SK-N-SH (cell line): ENCODE measurements around the gene FAM120A. TPM values are rescaled to one million over a fixed set of nuclear protein-coding genes. Genes with fewer than 3 reads are reported as not detected.

Experiments
- CTCF ChIA-PET: fragments of 300-600, 350-600 bp; formaldehyde crosslinking; extraction: SDS; loops from one replicate; lab custom pipeline; 2021; lab: Yijun Ruan, JAX
- POLR2A ChIA-PET: fragments of 350-600 bp; sonication (Branson Sonifier 250); formaldehyde crosslinking; extraction: SDS; loops from one replicate; lab custom pipeline; 2020; ENCODE audit warnings: antibody characterized with exemption, inconsistent platforms; lab: Yijun Ruan, JAX
- DNase-seq: peaks from one replicate; pipeline ENCODE4 v3.0.0; 2012
- H2AFZ ChIP-seq: fragments of 200-600 bp; sonication (generic); 2 replicates; pipeline ENCODE4 v1.8.1; 2016; ENCODE audit warnings: antibody characterized with exemption, mild to moderate bottlenecking, low read depth
- H3F3A ChIP-seq: fragments of 200-600 bp; sonication (generic); replicated peaks from 2 replicates; pipeline ENCODE3; 2016; ENCODE audit warnings: antibody characterized with exemption, mild to moderate bottlenecking; ENCODE audit not compliant: insufficient read depth
- H3K27ac ChIP-seq, 2 experiments: fragments of 200-500 bp in 1 of 2; fragments of 200-600 bp in 1 of 2; sonication (Bioruptor generic) in 1 of 2; sonication (generic), shearing (Covaris generic) in 1 of 2; 2 replicates each; pipeline versions ENCODE4 v1.5.1 to v1.6.1; 2014 to 2016; ENCODE audit warnings: low read depth in 2 of 2, inconsistent platforms in 1 of 2, low read length in 1 of 2, mild to moderate bottlenecking in 1 of 2, mixed read lengths in 1 of 2
- H3K27me3 ChIP-seq: fragments of 200-600 bp; sonication (generic), shearing (Covaris generic); 2 replicates; pipeline ENCODE4 v1.6.1; 2016; ENCODE audit warnings: mixed run types; ENCODE audit not compliant: insufficient read depth
- H3K36me3 ChIP-seq, 2 experiments: fragments of 200-500 bp in 1 of 2; fragments of 200-600 bp in 1 of 2; sonication (Bioruptor generic) in 1 of 2; sonication (generic) in 1 of 2; replicated peaks in 1 of 2; 2 replicates each; pipeline versions ENCODE3 to v1.5.1; 2014 to 2016; ENCODE audit warnings: low read length in 1 of 2, mild to moderate bottlenecking in 1 of 2; ENCODE audit not compliant: insufficient read depth in 2 of 2, control insufficient read depth in 1 of 2
- H3K4me1 ChIP-seq, 2 experiments: fragments of 200-500 bp in 1 of 2; fragments of 200-600 bp in 1 of 2; sonication (Bioruptor generic) in 1 of 2; sonication (generic), shearing (Covaris generic) in 1 of 2; 2 replicates each; pipeline versions ENCODE4 v1.5.1 to v1.6.1; 2014 to 2016; ENCODE audit warnings: low read depth in 1 of 2, low read length in 1 of 2, mixed run types in 1 of 2; ENCODE audit not compliant: insufficient read depth in 2 of 2, control insufficient read depth in 1 of 2
- H3K4me2 ChIP-seq: fragments of 200-600 bp; sonication (generic), shearing (Covaris generic); 2 replicates; pipeline ENCODE4 v1.6.1; 2017; ENCODE audit warnings: mixed run types
- H3K4me3 ChIP-seq, 2 experiments: fragments of 200-500 bp in 1 of 2; fragments of 200-600 bp in 1 of 2; sonication (Bioruptor generic) in 1 of 2; sonication (generic), shearing (Covaris generic) in 1 of 2; 2 replicates each; pipeline versions ENCODE4 v1.5.1 to v1.8.1; 2014 to 2016; ENCODE audit warnings: low read depth in 2 of 2, inconsistent platforms in 1 of 2, low read length in 1 of 2, mild to moderate bottlenecking in 1 of 2, mixed read lengths in 1 of 2, moderate library complexity in 1 of 2
- H3K79me2 ChIP-seq: fragments of 200-600 bp; sonication (generic); 2 replicates; pipeline ENCODE4 v1.8.1; 2017; ENCODE audit warnings: mild to moderate bottlenecking; ENCODE audit not compliant: insufficient read depth
- H3K9ac ChIP-seq: fragments of 200-600 bp; sonication (generic); 2 replicates; pipeline ENCODE4 v1.6.1; 2017; ENCODE audit warnings: mixed run types
- H3K9me2 ChIP-seq: fragments of 200-600 bp; sonication (generic); 2 replicates; pipeline ENCODE4 v1.6.1; 2017; ENCODE audit warnings: mixed run types
- H3K9me3 ChIP-seq: fragments of 200-600 bp; sonication (generic); 2 replicates; pipeline ENCODE4 v1.6.1; 2017; ENCODE audit warnings: mixed run types, mild to moderate bottlenecking, moderate library complexity
- H4K20me1 ChIP-seq: fragments of 200-600 bp; sonication (generic); 2 replicates; pipeline ENCODE4 v1.6.1; 2017; ENCODE audit warnings: mild to moderate bottlenecking, mixed run types; ENCODE audit not compliant: insufficient read depth
- CHD2 ChIP-seq: fragments of 150-350 bp; IDR thresholded peaks from 2 replicates; pipeline ENCODE4 v1.6.1; 2018; ENCODE audit warnings: low read length; ENCODE audit not compliant: partially characterized antibody
- ELF1 ChIP-seq: IDR thresholded peaks from 2 replicates; pipeline ENCODE4 v1.4.0; 2012
- EP300 ChIP-seq, 2 experiments: IDR thresholded peaks; 2 replicates each; pipeline versions ENCODE4 v1.4.0 to v1.6.1; 2012; ENCODE audit warnings: borderline replicate concordance in 1 of 2, low read depth in 1 of 2, low read length in 1 of 2
- FOSL2 ChIP-seq: IDR thresholded peaks from 2 replicates; pipeline ENCODE4 v1.4.0; 2012; ENCODE audit warnings: low read depth, mild to moderate bottlenecking, moderate library complexity, borderline replicate concordance
- FOXJ3 ChIP-seq: sonication (generic); formaldehyde crosslinking; IDR thresholded peaks from 2 replicates; pipeline ENCODE4 v1.5.1; 2020; ENCODE audit warnings: mild to moderate bottlenecking, missing genetic modification reagents
- IRF3 ChIP-seq: fragments of 150-350 bp; IDR thresholded peaks from 2 replicates; pipeline ENCODE4 v1.6.1; 2016; ENCODE audit warnings: mild to moderate bottlenecking, low read depth, low read length
- MEF2A ChIP-seq: IDR thresholded peaks from 2 replicates; pipeline ENCODE4 v1.4.0; 2012; ENCODE audit warnings: low read depth, borderline replicate concordance
- MXI1 ChIP-seq: IDR thresholded peaks from 2 replicates; pipeline ENCODE4 v1.6.1; 2012; ENCODE audit warnings: mild to moderate bottlenecking, low read depth, low read length, improper control_type of control experiment
- POLR2AphosphoS5 ChIP-seq: IDR thresholded peaks from 2 replicates; pipeline ENCODE4 v1.6.1; 2012; ENCODE audit warnings: low read depth, low read length
- RAD21 ChIP-seq: IDR thresholded peaks from 2 replicates; pipeline ENCODE4 v1.6.1; 2012; ENCODE audit warnings: mild to moderate bottlenecking, low read length
- RFX5 ChIP-seq: IDR thresholded peaks from 2 replicates; pipeline ENCODE4 v1.6.1; 2012; ENCODE audit warnings: mild to moderate bottlenecking, improper control_type of control experiment, low read length
- RXRA ChIP-seq: IDR thresholded peaks from 2 replicates; pipeline ENCODE4 v1.4.0; 2012; ENCODE audit warnings: low read depth, mild to moderate bottlenecking, borderline replicate concordance
- SIN3A ChIP-seq: IDR thresholded peaks from 2 replicates; pipeline ENCODE4 v1.6.1; 2012; ENCODE audit warnings: low read depth, mild to moderate bottlenecking, low read length, moderate library complexity, borderline replicate concordance
- TCF12 ChIP-seq: IDR thresholded peaks from 2 replicates; pipeline ENCODE4 v1.4.0; 2012
- TEAD4 ChIP-seq: IDR thresholded peaks from 2 replicates; pipeline ENCODE4 v1.4.0; 2012; ENCODE audit warnings: mild to moderate bottlenecking, borderline replicate concordance; ENCODE audit not compliant: insufficient read depth
- USF1 ChIP-seq: IDR thresholded peaks from 2 replicates; pipeline ENCODE4 v1.4.0; 2012; ENCODE audit warnings: low read depth, borderline replicate concordance
- USF2 ChIP-seq: fragments of 150-350 bp; IDR thresholded peaks from 2 replicates; pipeline ENCODE4 v1.6.1; 2017; ENCODE audit warnings: antibody characterized with exemption, low read length, low read depth, borderline replicate concordance
- WGBS: methylation state at CpG from one replicate; pipeline ENCODE4 v1.1.6; 2017; ENCODE audit warnings: low lambda C conversion rate; 5-methylcytosine and 5-hydroxymethylcytosine counted together
- polyA plus RNA-seq, 3 experiments: library from polyadenylated mRNA; depleted of rRNA; stranded (reverse); fragments of >200 nt; gene quantifications; 2 replicates each; pipeline ENCODE4 v1.2.3, GENCODE V29; 2012
- TF ChIP-seq, protein P1 (sequence below): IDR thresholded peaks from 2 replicates; pipeline ENCODE4; 2012
- TF ChIP-seq, protein P2 (sequence below): IDR thresholded peaks from 2 replicates; pipeline ENCODE4 v1.6.1; 2012; ENCODE audit warnings: mild to moderate bottlenecking, low read depth, low read length, moderate library complexity

Gene FAM120A
- polyA plus RNA-seq, 1 of the 3 experiments (the other 2 are of a cell fraction): 58.6 TPM

- H3K4me2 ChIP-seq: no peak overlapping the region
Measured at GRCh38 chr9:93466416-93467061, 15.1 kb downstream of the FAM120A start.

GRCh38 chr9:93467062-93467416 lies 15.6 kb downstream of the FAM120A start:
- Histone ChIP-seq H2AFZ (no peak overlapping the region), H3K9me2 (no peaks in the 10 kb centered on the region), H3K9me3 (no peaks in the 10 kb centered on the region), H3F3A (no peaks in the 10 kb centered on the region), H3K9ac (no peak overlapping the region), H3K27me3 (no peaks in the 10 kb centered on the region), H3K27ac (no peak overlapping the region), H3K4me2 (no peak overlapping the region), H3K79me2 (peaks cover 100% of the 10 kb centered on the region), H3K4me3 (no peak overlapping the region), H3K4me1 (peaks cover 24 to 25% of the 10 kb centered on the region in 2 experiments; a peak in 3 of 4 replicates), H4K20me1 (peaks cover 50% of the 10 kb centered on the region), H3K36me3 (peaks cover 7 to 8% of the 10 kb centered on the region in 2 experiments)
- DNase-seq: no peak
- CTCF ChIA-PET: interaction anchor here (0.8 kb wide), 1 partner anchor 306 kb away, joined by 3 read pairs; no protein-coding TSS in a partner anchor
- POLR2A ChIA-PET: no interaction called here
- 56% methylated on average over 3 of the region's 3 CpGs for WGBS
- no peak for TF ChIP-seq TCF12
- TF ChIP-seq MEF2A: no peak
- TF ChIP-seq CHD2: no peak
- TF ChIP-seq RXRA: no peak
- TF ChIP-seq, protein P1, sequence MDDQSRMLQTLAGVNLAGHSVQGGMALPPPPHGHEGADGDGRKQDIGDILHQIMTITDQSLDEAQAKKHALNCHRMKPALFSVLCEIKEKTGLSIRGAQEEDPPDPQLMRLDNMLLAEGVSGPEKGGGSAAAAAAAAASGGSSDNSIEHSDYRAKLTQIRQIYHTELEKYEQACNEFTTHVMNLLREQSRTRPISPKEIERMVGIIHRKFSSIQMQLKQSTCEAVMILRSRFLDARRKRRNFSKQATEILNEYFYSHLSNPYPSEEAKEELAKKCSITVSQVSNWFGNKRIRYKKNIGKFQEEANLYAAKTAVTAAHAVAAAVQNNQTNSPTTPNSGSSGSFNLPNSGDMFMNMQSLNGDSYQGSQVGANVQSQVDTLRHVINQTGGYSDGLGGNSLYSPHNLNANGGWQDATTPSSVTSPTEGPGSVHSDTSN: no peak
- TF ChIP-seq EP300 (IDR thresholded peaks at IDR 0.05; ENCODE audit: borderline replicate concordance in 1 of 2, low read depth in 1 of 2, low read length in 1 of 2): no peak
- TF ChIP-seq POLR2AphosphoS5: no peak
- TF ChIP-seq USF2: no peak
- TF ChIP-seq IRF3: no peak
- TF ChIP-seq FOSL2: no peak
- no peak for TF ChIP-seq ELF1
- no peak for TF ChIP-seq SIN3A
- no peak for TF ChIP-seq FOXJ3 (CRISPR knock-in tag)
- TF ChIP-seq, protein P2, sequence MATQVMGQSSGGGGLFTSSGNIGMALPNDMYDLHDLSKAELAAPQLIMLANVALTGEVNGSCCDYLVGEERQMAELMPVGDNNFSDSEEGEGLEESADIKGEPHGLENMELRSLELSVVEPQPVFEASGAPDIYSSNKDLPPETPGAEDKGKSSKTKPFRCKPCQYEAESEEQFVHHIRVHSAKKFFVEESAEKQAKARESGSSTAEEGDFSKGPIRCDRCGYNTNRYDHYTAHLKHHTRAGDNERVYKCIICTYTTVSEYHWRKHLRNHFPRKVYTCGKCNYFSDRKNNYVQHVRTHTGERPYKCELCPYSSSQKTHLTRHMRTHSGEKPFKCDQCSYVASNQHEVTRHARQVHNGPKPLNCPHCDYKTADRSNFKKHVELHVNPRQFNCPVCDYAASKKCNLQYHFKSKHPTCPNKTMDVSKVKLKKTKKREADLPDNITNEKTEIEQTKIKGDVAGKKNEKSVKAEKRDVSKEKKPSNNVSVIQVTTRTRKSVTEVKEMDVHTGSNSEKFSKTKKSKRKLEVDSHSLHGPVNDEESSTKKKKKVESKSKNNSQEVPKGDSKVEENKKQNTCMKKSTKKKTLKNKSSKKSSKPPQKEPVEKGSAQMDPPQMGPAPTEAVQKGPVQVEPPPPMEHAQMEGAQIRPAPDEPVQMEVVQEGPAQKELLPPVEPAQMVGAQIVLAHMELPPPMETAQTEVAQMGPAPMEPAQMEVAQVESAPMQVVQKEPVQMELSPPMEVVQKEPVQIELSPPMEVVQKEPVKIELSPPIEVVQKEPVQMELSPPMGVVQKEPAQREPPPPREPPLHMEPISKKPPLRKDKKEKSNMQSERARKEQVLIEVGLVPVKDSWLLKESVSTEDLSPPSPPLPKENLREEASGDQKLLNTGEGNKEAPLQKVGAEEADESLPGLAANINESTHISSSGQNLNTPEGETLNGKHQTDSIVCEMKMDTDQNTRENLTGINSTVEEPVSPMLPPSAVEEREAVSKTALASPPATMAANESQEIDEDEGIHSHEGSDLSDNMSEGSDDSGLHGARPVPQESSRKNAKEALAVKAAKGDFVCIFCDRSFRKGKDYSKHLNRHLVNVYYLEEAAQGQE: no peak
- no peak for TF ChIP-seq TEAD4
- TF ChIP-seq RFX5: no peak
- no peak for TF ChIP-seq MXI1
- TF ChIP-seq RAD21: no peak

More at GRCh38 chr9:93466416-93467061, 15.1 kb downstream of the FAM120A start:
- Histone ChIP-seq H3K27me3 (no peaks in the 10 kb centered on the region), H3K27ac (no peak overlapping the region; a peak in 1 of 4 replicates), H3K36me3 (peaks cover 3 to 6% of the 10 kb centered on the region in 2 experiments), H3K9ac (no peak overlapping the region), H3K9me3 (no peaks in the 10 kb centered on the region), H3K4me1 (peaks cover 24 to 25% of the 10 kb centered on the region in 2 experiments; a peak in 3 of 4 replicates), H3K9me2 (no peaks in the 10 kb centered on the region), H3K4me3 (no peak overlapping the region), H2AFZ (no peak overlapping the region), H3K79me2 (peaks cover 100% of the 10 kb centered on the region), H4K20me1 (peaks cover 52% of the 10 kb centered on the region), H3F3A (no peaks in the 10 kb centered on the region)
- ChIA-PET CTCF (interaction anchor here (0.8 kb wide), 1 partner anchor 306 kb away, joined by 3 read pairs; no protein-coding TSS in a partner anchor), POLR2A (no interaction called here)
- 58% methylated on average over 7 of the region's 7 CpGs for WGBS
- DNase-seq: no peak
- no peak for TF ChIP-seq USF1
